Measurements from ENCODE around the gene INPP4A. TPM values are rescaled to one million over a fixed set of nuclear protein-coding genes. Genes with fewer than 3 reads are reported as not detected.

The INPP4A gene
- total and polyA plus RNA-seq, 7 experiments from 2014 or later: 51.4 to 165 (median 145) TPM

DNA sequence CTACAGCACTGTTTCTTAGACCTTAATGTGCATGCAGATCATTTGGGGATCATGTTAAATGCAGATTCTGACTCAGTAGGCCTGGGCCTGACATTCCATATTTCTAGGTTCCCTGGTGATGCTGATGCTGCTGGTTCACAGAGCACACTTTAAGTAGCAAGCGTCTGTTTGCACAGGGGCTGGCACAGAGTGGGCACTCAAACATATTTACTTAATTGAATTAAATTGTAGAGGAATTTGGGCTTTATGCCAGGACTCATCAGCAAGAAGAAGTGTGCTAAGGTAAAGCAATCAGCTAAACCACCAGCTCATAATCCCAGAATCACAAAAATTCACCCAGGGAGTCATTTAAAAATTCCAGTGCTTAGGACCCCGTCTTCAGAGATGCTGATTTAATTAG lies 25.1 kb upstream of the INPP4A start:
- H3K4me3 Mint-ChIP-seq: no peak overlapping the region
- no peak overlapping the region for H3K27ac Mint-ChIP-seq
- intact Hi-C loops (cut with micrococcal nuclease): no loop called here
- POLR2A ChIA-PET: no interaction called here
- Histone ChIP-seq H3K9me3 (ENCODE audit: control insufficient read depth in 2 of 3, low read length in 3 of 3) (peaks cover 0 to 6% (median 0%) of the 10 kb centered on the region in 3 experiments), H3K4me3 (ENCODE audit: low read length) (no peak overlapping the region), H3K4me1 (ENCODE audit: control insufficient read depth in 2 of 2, insufficient read depth in 2 of 2, low read length in 2 of 2) (no peaks in the 10 kb centered on the region), H3K27me3 (ENCODE audit: control insufficient read depth in 2 of 2, insufficient read depth in 2 of 2, low read length in 2 of 2) (no peaks in the 10 kb centered on the region), H3K27ac (ENCODE audit: low read depth, low read length) (no peak overlapping the region), H3K36me3 (ENCODE audit: control insufficient read depth in 2 of 3, insufficient read depth in 3 of 3, low read length in 3 of 3) (no peaks in the 10 kb centered on the region)
- H3K27me3 Mint-ChIP-seq: peaks cover 0 to 1% (median 0%) of the 10 kb centered on the region in 5 donors
- H3K4me1 Mint-ChIP-seq: peaks cover 0 to 8% (median 0%) of the 10 kb centered on the region in 7 donors
- ATAC-seq (no peak), DNase-seq (no peak)
- CTCF ChIA-PET: interaction anchor here (0.5 kb wide), 1 partner anchor 75 kb away, joined by 3 read pairs; no protein-coding TSS in a partner anchor
- H3K36me3 Mint-ChIP-seq: peaks cover 5 to 15% (median 9%) of the 10 kb centered on the region in 5 donors
- peaks cover 6 to 18% (median 14%) of the 10 kb centered on the region in 11 donors for H3K9me3 Mint-ChIP-seq

DNA sequence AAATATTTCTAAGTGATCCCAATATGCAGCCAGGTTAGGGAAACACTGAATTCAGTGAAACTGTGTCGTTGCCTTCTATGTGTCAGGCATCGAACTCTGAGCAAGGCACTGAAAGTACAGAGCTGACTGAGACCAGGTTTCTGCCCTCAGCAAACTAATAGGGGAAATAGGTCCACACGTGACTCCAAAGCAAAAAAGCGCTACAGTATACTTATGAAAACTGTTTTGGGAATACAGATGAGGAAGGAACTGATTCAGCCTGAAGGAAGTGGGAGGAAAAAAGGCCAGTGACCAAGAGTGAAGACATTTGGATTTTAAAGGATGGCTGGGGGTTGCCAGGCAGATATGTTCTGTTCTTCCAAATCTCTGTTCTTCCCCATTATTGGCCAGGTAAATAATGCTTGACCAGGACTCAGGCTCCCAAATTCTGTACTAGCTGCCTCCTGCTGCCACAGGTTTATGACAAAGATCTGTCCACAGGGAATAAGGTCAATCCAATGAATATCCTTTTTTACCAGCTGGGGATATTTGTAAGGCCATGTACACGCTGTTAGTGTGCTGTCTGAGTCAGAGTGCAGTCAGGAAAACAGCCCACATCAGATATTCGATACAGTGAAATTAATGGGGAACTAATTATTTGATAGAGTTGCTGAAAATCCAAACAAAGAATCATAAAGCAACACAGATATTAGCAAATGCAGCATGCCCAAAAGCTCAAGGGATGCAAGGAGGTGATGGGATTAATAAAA lies 24.5 kb upstream of the INPP4A start:
- peaks cover 0 to 8% (median 0%) of the 10 kb centered on the region in 7 donors for H3K4me1 Mint-ChIP-seq
- CTCF ChIA-PET: interaction anchor here (1.4 kb wide), 1 partner anchor 68 kb away, joined by 6 read pairs; no protein-coding TSS in a partner anchor
- no peaks in the 10 kb centered on the region for H3K27me3 ChIP-seq (ENCODE audit: control insufficient read depth in 2 of 2, insufficient read depth in 2 of 2, low read length in 2 of 2)
- H3K9me3 ChIP-seq (ENCODE audit: control insufficient read depth in 2 of 3, low read length in 3 of 3): peaks cover 0 to 6% (median 0%) of the 10 kb centered on the region in 3 experiments
- DNase-seq (no peak), ATAC-seq (no peak)
- POLR2A ChIA-PET: no interaction called here
- H3K4me1 ChIP-seq (ENCODE audit: control insufficient read depth in 2 of 2, insufficient read depth in 2 of 2, low read length in 2 of 2): no peaks in the 10 kb centered on the region
- peaks cover 5 to 12% (median 9%) of the 10 kb centered on the region in 5 donors for H3K36me3 Mint-ChIP-seq
- no peaks in the 10 kb centered on the region for H3K36me3 ChIP-seq (ENCODE audit: control insufficient read depth in 2 of 3, insufficient read depth in 3 of 3, low read length in 3 of 3)
- no peak overlapping the region for H3K4me3 ChIP-seq (ENCODE audit: low read length)
- no peak overlapping the region for H3K27ac ChIP-seq (ENCODE audit: low read depth, low read length)
- H3K27me3 Mint-ChIP-seq: peaks cover 0 to 6% (median 0%) of the 10 kb centered on the region in 5 donors
- H3K9me3 Mint-ChIP-seq: peaks cover 5 to 18% (median 14%) of the 10 kb centered on the region in 11 donors
- intact Hi-C loops (cut with micrococcal nuclease): no loop called here
- no peak overlapping the region for H3K4me3 Mint-ChIP-seq
- H3K27ac Mint-ChIP-seq: no peak overlapping the region

DNA sequence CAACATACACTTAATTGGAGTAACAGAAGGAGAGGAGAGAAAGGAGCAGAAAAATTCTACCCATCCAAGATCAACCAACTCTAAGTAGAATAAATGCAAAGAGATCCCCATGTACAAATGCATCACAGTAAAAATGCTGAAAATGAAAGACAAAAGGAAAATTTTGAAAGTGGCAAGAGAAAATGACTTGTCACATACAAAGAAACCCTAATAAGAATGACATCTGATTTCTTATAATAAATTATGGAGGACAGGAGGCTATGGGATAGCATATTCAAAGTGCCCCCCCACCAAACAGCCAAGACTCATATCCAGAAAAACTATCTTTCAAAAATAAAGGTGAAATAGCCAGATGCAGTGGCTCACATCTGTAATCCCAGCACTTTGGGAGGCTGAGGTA lies 22.2 kb upstream of the INPP4A start:
- peaks cover 5 to 18% (median 14%) of the 10 kb centered on the region in 11 donors for H3K9me3 Mint-ChIP-seq
- CTCF ChIA-PET: no interaction called here
- no peak overlapping the region for H3K27ac ChIP-seq (ENCODE audit: low read depth, low read length)

DNA sequence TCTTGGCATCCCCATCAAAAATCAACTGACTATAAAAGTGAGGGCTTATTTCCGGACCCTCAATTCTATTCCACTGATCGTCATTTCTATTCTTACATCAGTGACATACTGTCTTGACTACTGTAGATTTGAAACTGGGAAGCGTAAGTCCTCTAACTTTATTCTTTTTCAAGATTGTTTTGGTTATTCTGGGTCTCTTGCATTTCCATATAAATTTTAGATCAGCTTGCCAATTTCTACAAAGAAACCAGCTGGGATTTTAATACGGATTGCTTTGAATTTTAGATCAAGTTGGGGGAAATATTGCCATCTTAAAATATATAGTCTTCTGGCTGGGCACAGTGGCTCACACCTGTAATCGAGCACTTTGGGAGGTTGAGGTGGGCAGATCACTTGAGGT lies 17.9 kb upstream of the INPP4A start:
- ChIA-PET CTCF (interaction anchor here (0.6 to 1.8 kb wide), 3 partner anchors 8 to 92 kb away, joined by 3 to 6 read pairs (median 5); no protein-coding TSS in a partner anchor), POLR2A (interaction anchor here (0.6 kb wide), 1 partner anchor 32 kb away, joined by 4 read pairs; no protein-coding TSS in a partner anchor)
- Mint-ChIP-seq H3K4me1 (peaks cover 0 to 2% (median 0%) of the 10 kb centered on the region in 7 donors), H3K9me3 (peaks cover 2 to 12% (median 8%) of the 10 kb centered on the region in 11 donors), H3K27ac (no peak overlapping the region), H3K27me3 (peaks cover 0 to 22% (median 0%) of the 10 kb centered on the region in 5 donors), H3K36me3 (peaks cover 4 to 9% (median 7%) of the 10 kb centered on the region in 5 donors), H3K4me3 (no peak overlapping the region)
- intact Hi-C loops (cut with micrococcal nuclease): no loop called here
- H3K36me3 ChIP-seq (ENCODE audit: control insufficient read depth in 2 of 3, insufficient read depth in 3 of 3, low read length in 3 of 3): no peaks in the 10 kb centered on the region
- peaks cover 0 to 6% (median 0%) of the 10 kb centered on the region in 3 experiments for H3K9me3 ChIP-seq (ENCODE audit: control insufficient read depth in 2 of 3, low read length in 3 of 3)
- DNase-seq: no peak
- H3K27me3 ChIP-seq (ENCODE audit: control insufficient read depth in 2 of 2, insufficient read depth in 2 of 2, low read length in 2 of 2): no peaks in the 10 kb centered on the region
- H3K4me3 ChIP-seq (ENCODE audit: low read length): no peak overlapping the region
- no peak for ATAC-seq
- H3K27ac ChIP-seq (ENCODE audit: low read depth, low read length): no peak overlapping the region
- no peaks in the 10 kb centered on the region for H3K4me1 ChIP-seq (ENCODE audit: control insufficient read depth in 2 of 2, insufficient read depth in 2 of 2, low read length in 2 of 2)

More for the DNA sequence above, 22.2 kb upstream of the INPP4A start:
- no peaks in the 10 kb centered on the region for H3K27me3 ChIP-seq (ENCODE audit: control insufficient read depth in 2 of 2, insufficient read depth in 2 of 2, low read length in 2 of 2)
- intact Hi-C loops (cut with micrococcal nuclease): no loop called here
- Mint-ChIP-seq H3K4me1 (peaks cover 0 to 2% (median 0%) of the 10 kb centered on the region in 7 donors), H3K27ac (no peak overlapping the region), H3K4me3 (no peak overlapping the region), H3K36me3 (peaks cover 5 to 12% (median 9%) of the 10 kb centered on the region in 5 donors), H3K27me3 (peaks cover 0 to 18% (median 0%) of the 10 kb centered on the region in 5 donors)
- no peak overlapping the region for H3K4me3 ChIP-seq (ENCODE audit: low read length)
- no peaks in the 10 kb centered on the region for H3K36me3 ChIP-seq (ENCODE audit: control insufficient read depth in 2 of 3, insufficient read depth in 3 of 3, low read length in 3 of 3)
- ATAC-seq (no peak), DNase-seq (no peak)
- no peaks in the 10 kb centered on the region for H3K4me1 ChIP-seq (ENCODE audit: control insufficient read depth in 2 of 2, insufficient read depth in 2 of 2, low read length in 2 of 2)
- POLR2A ChIA-PET: no interaction called here
- H3K9me3 ChIP-seq (ENCODE audit: control insufficient read depth in 2 of 3, low read length in 3 of 3): peaks cover 0 to 6% (median 0%) of the 10 kb centered on the region in 3 experiments

GRCh38 chr2:98432145-98432544 lies 12.5 kb upstream of the INPP4A start:
- DNase-seq (no peak), ATAC-seq (no peak)
- Histone ChIP-seq H3K36me3 (ENCODE audit: control insufficient read depth in 2 of 3, insufficient read depth in 3 of 3, low read length in 3 of 3) (no peaks in the 10 kb centered on the region), H3K9me3 (ENCODE audit: control insufficient read depth in 2 of 3, low read length in 3 of 3) (no peaks in the 10 kb centered on the region), H3K27ac (ENCODE audit: low read depth, low read length) (no peak overlapping the region), H3K4me3 (ENCODE audit: low read length) (no peak overlapping the region), H3K4me1 (ENCODE audit: control insufficient read depth in 2 of 2, insufficient read depth in 2 of 2, low read length in 2 of 2) (no peaks in the 10 kb centered on the region), H3K27me3 (ENCODE audit: control insufficient read depth in 2 of 2, insufficient read depth in 2 of 2, low read length in 2 of 2) (no peaks in the 10 kb centered on the region)
- intact Hi-C loops (cut with micrococcal nuclease): no loop called here
- ChIA-PET CTCF (no interaction called here), POLR2A (no interaction called here)
- Mint-ChIP-seq H3K9me3 (peaks cover 3 to 16% (median 8%) of the 10 kb centered on the region in 11 donors), H3K4me1 (peaks cover 0 to 6% (median 0%) of the 10 kb centered on the region in 7 donors), H3K36me3 (peaks cover 3 to 14% (median 5%) of the 10 kb centered on the region in 5 donors), H3K27ac (no peak overlapping the region), H3K27me3 (peaks cover 0 to 4% (median 0%) of the 10 kb centered on the region in 5 donors), H3K4me3 (no peak overlapping the region)

DNA sequence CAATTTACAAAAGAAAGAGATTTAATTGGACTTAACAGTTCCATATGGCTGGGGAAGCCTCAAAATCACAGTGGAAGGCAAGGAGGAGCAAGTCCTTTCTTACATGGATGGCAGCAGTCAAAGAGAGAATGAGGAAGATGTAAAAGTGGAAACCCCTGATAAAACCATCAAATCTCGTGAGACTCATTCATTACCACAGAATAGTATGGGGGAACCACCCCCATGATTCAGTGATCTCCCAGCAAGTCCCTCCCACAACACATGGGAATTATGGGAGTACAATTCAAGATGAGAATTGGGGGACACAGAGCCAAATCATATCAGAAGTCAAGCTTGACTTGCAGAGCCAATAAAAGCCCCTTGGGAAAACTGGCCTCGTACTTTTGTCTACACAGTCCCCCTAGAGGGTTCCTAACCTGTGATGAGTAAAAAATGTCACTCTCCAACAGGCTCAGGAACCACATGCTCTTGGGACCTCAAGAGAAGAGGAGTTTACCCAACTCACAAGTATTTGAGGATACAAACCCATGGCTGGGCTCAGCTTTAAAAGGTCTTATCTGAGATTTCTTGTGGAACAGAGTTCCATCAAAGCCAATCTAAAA lies 11.2 kb upstream of the INPP4A start:
- H3K9me3 ChIP-seq (ENCODE audit: control insufficient read depth in 2 of 3, low read length in 3 of 3): no peaks in the 10 kb centered on the region
- intact Hi-C loops (cut with micrococcal nuclease): no loop called here

More for the DNA sequence above, 11.2 kb upstream of the INPP4A start:
- no peak overlapping the region for H3K4me3 ChIP-seq (ENCODE audit: low read length)
- H3K27me3 Mint-ChIP-seq: peaks cover 0 to 3% (median 0%) of the 10 kb centered on the region in 5 donors
- no peak overlapping the region for H3K27ac Mint-ChIP-seq
- no peaks in the 10 kb centered on the region for H3K27me3 ChIP-seq (ENCODE audit: control insufficient read depth in 2 of 2, insufficient read depth in 2 of 2, low read length in 2 of 2)
- H3K9me3 Mint-ChIP-seq: peaks cover 3 to 17% (median 9%) of the 10 kb centered on the region in 11 donors
- POLR2A ChIA-PET: no interaction called here
- CTCF ChIA-PET: no interaction called here
- H3K36me3 ChIP-seq (ENCODE audit: control insufficient read depth in 2 of 3, insufficient read depth in 3 of 3, low read length in 3 of 3): no peaks in the 10 kb centered on the region
- no peaks in the 10 kb centered on the region for H3K4me1 ChIP-seq (ENCODE audit: control insufficient read depth in 2 of 2, insufficient read depth in 2 of 2, low read length in 2 of 2)
- H3K4me3 Mint-ChIP-seq: no peak overlapping the region
- peaks cover 0 to 11% (median 0%) of the 10 kb centered on the region in 7 donors for H3K4me1 Mint-ChIP-seq
- no peak for DNase-seq
- H3K27ac ChIP-seq (ENCODE audit: low read depth, low read length): no peak overlapping the region
- no peak for ATAC-seq
- H3K36me3 Mint-ChIP-seq: peaks cover 4 to 15% (median 5%) of the 10 kb centered on the region in 5 donors

Data from naive thymus-derived CD4-positive, alpha-beta T cell (primary cell).